Duodenal mucosa (tissue), 2 donors: ENCODE results near the gene SERPINB7.

ENCODE experiments used
- H3K27ac ChIP-seq: one replicate; pipeline ENCODE4 v1.7.0; 2013; ENCODE audit warnings: low read depth, low read length
- H3K27me3 ChIP-seq, 2 donors: one replicate each; pipeline ENCODE4 v1.7.0; 2013; ENCODE audit warnings: low read length in 2 of 2, control low read depth in 1 of 2; ENCODE audit not compliant: insufficient read depth in 2 of 2, control insufficient read depth in 1 of 2
- H3K36me3 ChIP-seq, 2 donors: one replicate each; pipeline ENCODE4 v1.7.0; 2013; ENCODE audit warnings: low read length in 2 of 2, control low read depth in 1 of 2; ENCODE audit not compliant: insufficient read depth in 2 of 2, control insufficient read depth in 1 of 2
- H3K4me1 ChIP-seq, 2 donors: one replicate each; pipeline ENCODE4 v1.7.0; 2013; ENCODE audit warnings: low read length in 2 of 2, control low read depth in 1 of 2; ENCODE audit not compliant: insufficient read depth in 2 of 2, control insufficient read depth in 1 of 2
- H3K4me3 ChIP-seq, 2 donors: one replicate each; pipeline ENCODE4 v1.7.0; 2013; ENCODE audit warnings: low read length in 2 of 2, low read depth in 1 of 2
- H3K9ac ChIP-seq, 2 donors: one replicate each; pipeline ENCODE4 v1.7.0; 2013; ENCODE audit warnings: low read length in 2 of 2, low read depth in 1 of 2
- H3K9me3 ChIP-seq, 2 donors: one replicate each; pipeline ENCODE4 v1.7.0; 2013; ENCODE audit warnings: low read length in 2 of 2, control low read depth in 1 of 2; ENCODE audit not compliant: control insufficient read depth in 1 of 2

Gene SERPINB7

DNA sequence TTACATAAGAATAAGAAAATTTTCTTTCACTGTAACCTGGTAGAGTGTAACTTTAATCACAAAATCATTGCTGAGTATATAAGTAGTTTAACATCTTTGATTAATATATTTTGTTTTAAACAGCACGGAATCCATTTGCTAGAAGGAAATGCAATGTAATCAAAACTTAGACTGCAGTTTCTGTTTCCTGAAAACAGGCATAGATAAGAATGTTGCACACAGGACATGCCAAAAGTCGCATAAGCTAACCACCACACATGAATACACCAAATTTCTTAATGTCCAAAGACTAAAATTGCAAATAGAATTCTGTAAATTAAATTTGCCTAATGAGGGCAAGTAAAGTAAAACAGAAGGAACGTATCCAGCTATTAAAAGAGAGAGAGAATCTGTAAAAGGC, 61.2 kb downstream of the SERPINB7 start:
- H3K9me3 ChIP-seq, result no peaks in the 10 kb centered on the region
- no peaks in the 10 kb centered on the region for H3K27me3 ChIP-seq
- H3K27ac ChIP-seq, result no peak overlapping the region
- H3K4me1 ChIP-seq, result no peaks in the 10 kb centered on the region
- no peak overlapping the region for H3K9ac ChIP-seq
- H3K4me3 ChIP-seq, result no peak overlapping the region
- no peaks in the 10 kb centered on the region for H3K36me3 ChIP-seq

DNA sequence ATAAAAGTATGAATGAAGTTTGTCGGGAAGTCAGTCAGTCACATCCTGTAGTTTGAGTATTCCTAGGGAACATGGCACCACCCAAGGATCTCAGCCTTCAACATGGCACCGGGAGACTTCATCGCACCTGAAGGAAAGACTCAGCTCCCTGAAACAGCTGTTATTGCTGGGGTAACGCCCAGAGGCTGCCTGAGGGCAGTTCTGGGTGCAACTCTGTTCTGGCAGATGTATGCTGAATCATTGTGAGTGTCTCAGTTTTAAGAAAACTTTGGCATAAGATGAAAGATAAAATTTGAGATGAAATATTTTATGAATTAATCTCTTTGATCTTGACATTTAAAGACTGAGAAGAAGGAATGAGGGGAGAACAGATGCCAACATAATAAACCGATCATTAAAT, 62.4 kb downstream of the SERPINB7 start:
- Histone ChIP-seq H3K36me3 (no peaks in the 10 kb centered on the region), H3K27ac (no peak overlapping the region), H3K4me1 (no peaks in the 10 kb centered on the region), H3K4me3 (no peak overlapping the region), H3K9me3 (no peaks in the 10 kb centered on the region), H3K27me3 (no peaks in the 10 kb centered on the region), H3K9ac (no peak overlapping the region)

DNA sequence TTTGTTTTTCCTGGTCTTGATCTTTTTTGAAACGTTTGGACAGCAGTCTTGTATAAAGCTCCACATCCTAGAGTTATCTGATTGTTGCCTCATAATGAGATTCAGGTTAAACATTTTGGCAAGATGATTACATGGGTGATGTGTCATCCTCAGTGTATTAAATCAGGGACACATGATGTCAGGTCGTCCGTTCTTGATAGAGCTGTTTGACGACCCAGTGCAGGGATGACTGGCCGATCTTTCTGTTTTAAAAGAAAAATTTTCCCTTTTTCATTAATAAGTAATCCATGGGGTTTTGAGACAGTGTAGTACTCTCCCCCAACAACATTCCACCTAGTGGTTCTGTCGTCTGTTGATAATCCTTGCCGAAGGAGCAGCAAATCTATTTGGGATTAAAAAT, 67.8 kb downstream of the SERPINB7 start:
- H3K9ac ChIP-seq, result no peak overlapping the region
- no peaks in the 10 kb centered on the region for H3K9me3 ChIP-seq

DNA sequence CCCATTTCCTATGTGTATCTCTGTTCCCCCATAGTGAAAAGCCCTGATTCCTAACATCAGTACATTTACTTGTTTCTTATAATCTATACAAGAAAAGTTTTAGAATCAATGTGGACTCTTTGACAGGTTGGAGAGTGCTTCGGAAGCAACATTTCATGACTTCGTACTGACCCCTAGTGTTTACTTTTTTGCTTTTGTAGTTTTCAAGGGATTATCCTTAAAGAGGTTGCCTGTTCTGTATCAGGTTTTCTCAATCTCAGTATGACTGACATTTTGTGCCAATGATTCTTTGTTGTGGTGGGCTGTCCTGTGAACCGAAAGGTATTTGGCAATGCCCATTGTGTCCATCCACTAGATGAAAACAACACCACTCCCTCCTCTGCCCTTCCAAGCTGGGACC, 69.0 kb downstream of the SERPINB7 start:
- Histone ChIP-seq H3K4me3 (no peak overlapping the region), H3K27ac (no peak overlapping the region), H3K9me3 (no peaks in the 10 kb centered on the region), H3K4me1 (no peaks in the 10 kb centered on the region), H3K36me3 (no peaks in the 10 kb centered on the region), H3K27me3 (no peaks in the 10 kb centered on the region), H3K9ac (no peak overlapping the region)

More for the DNA sequence above, 67.8 kb downstream of the SERPINB7 start:
- Histone ChIP-seq H3K27me3 (no peaks in the 10 kb centered on the region), H3K36me3 (no peaks in the 10 kb centered on the region), H3K4me3 (no peak overlapping the region), H3K4me1 (no peaks in the 10 kb centered on the region), H3K27ac (no peak overlapping the region)

DNA sequence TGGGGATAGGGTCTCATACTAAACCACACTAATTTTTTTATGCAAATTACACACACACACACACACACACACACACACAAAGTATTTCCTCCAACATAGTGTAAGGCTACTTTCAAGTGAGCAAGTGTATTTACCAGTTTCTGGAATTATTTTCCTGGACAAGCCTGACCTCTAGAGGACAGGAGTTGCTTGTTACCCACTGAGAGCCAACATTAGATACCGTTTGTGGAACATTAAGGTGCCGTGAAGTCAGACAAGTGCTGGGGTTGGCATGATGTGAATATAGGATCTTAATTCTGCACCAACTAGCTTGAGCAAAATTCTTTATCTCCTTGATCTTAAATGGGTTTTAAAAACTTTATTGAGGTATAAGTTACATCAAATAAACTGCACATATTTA, 72.9 kb downstream of the SERPINB7 start:
- Histone ChIP-seq H3K27ac (no peak overlapping the region), H3K9ac (no peak overlapping the region), H3K36me3 (no peaks in the 10 kb centered on the region), H3K9me3 (no peaks in the 10 kb centered on the region), H3K27me3 (no peaks in the 10 kb centered on the region), H3K4me1 (no peaks in the 10 kb centered on the region), H3K4me3 (no peak overlapping the region)

DNA sequence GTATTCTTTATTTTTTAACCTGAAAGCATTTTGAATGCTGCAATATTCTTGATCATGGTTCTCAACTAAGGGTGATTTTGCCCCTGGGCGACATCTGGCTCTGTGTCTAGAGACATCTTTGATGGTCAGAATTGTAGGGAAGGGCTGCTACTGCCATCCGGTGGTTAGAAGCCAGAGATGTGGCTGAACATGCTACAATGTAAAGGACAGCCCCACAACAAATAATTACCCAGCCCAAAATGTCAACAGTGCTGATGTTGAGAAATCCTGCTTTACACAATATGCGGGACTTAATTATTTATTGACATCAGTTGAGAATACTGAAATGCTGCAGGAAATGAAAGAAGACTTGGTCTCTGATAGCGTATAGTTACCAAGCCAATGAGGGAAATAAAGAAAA, 74.8 kb downstream of the SERPINB7 start:
- no peaks in the 10 kb centered on the region for H3K36me3 ChIP-seq
- H3K4me3 ChIP-seq, result no peak overlapping the region
- H3K9me3 ChIP-seq, result no peaks in the 10 kb centered on the region
- H3K4me1 ChIP-seq, result no peaks in the 10 kb centered on the region
- no peak overlapping the region for H3K27ac ChIP-seq
- no peaks in the 10 kb centered on the region for H3K27me3 ChIP-seq
- no peak overlapping the region for H3K9ac ChIP-seq

DNA sequence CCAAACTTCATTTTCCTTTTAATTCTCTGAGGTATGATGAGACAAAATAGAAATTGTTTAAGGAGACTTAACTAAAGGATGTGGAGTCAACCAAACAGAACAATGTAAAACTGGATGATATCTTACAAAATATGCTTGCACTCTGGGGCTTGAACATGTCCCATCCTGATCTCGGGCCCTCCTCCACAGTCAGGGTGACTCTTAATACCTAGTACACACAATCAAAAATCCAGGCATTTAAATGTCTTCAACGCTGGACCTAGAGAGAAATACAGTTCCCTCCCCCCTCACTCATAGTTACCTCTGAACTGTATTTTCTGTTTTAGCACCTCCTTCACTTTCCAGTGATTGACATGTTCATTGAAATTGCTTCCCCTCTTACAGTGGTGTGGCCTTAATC, 75.4 kb downstream of the SERPINB7 start:
- no peak overlapping the region for H3K9ac ChIP-seq
- H3K27ac ChIP-seq, result no peak overlapping the region
- no peaks in the 10 kb centered on the region for H3K27me3 ChIP-seq
- no peak overlapping the region for H3K4me3 ChIP-seq
- H3K36me3 ChIP-seq, result no peaks in the 10 kb centered on the region
- no peaks in the 10 kb centered on the region for H3K9me3 ChIP-seq
- no peaks in the 10 kb centered on the region for H3K4me1 ChIP-seq
